IMR-90 (cell line): Measurements from ENCODE around the gene HIVEP3. TPM values are rescaled to one million over a fixed set of nuclear protein-coding genes. Genes with fewer than 3 reads are reported as not detected.

Experiments
- ATAC-seq: fragments of 200-7000 bp; cut with Tn5 transposase; 2 replicates; pipeline ENCODE4 v1.9.1; 2020; ENCODE audit warnings: low read depth, mild to moderate bottlenecking, moderate library complexity
- BruUV-seq: library from RNA; stranded (reverse); fragments of 400-500 nt; replicated peaks from 2 replicates; lab custom pipeline; 2021; lab: Mats Ljungman, UMichigan
- CTCF ChIA-PET: fragments of 300-600 bp; formaldehyde crosslinking; extraction: SDS; loops from one replicate; lab custom pipeline; 2021; ENCODE audit warnings: antibody characterized with exemption; lab: Yijun Ruan, JAX
- POLR2A ChIA-PET: fragments of 300-600 bp; sonication (Branson Sonifier 250); formaldehyde crosslinking; loops from one replicate; lab custom pipeline; 2022; ENCODE audit warnings: antibody characterized with exemption; ENCODE audit not compliant: unreplicated experiment; lab: Charles Lee
- DNase-seq: peaks from one replicate; pipeline ENCODE4 v3.0.0; 2013
- H2AFZ ChIP-seq: replicated peaks from 2 replicates; pipeline ENCODE3; 2013; ENCODE audit warnings: low read length, mild to moderate bottlenecking; ENCODE audit not compliant: poor library complexity
- H2AK5ac ChIP-seq: 2 replicates; pipeline ENCODE4 v1.6.1; 2013; ENCODE audit warnings: low read depth, low read length, inconsistent platforms
- H2AK9ac ChIP-seq: replicated peaks from 2 replicates; pipeline ENCODE3; 2013; ENCODE audit warnings: mild to moderate bottlenecking, low read depth, low read length, moderate library complexity; ENCODE audit not compliant: poor library complexity
- H2BK120ac ChIP-seq: 2 replicates; pipeline ENCODE4 v1.6.1; 2013; ENCODE audit warnings: low read depth, low read length, inconsistent platforms
- H2BK15ac ChIP-seq: 3 replicates; pipeline ENCODE4 v1.6.1; 2013; ENCODE audit warnings: low read depth, low read length, inconsistent platforms
- H2BK20ac ChIP-seq: 2 replicates; pipeline ENCODE4 v1.6.1; 2013; ENCODE audit warnings: low read depth, mild to moderate bottlenecking, inconsistent platforms, low read length, moderate library complexity
- H2BK5ac ChIP-seq: 2 replicates; pipeline ENCODE4 v1.6.1; 2013; ENCODE audit warnings: mild to moderate bottlenecking, low read depth, low read length, inconsistent platforms; ENCODE audit not compliant: poor library complexity, severe bottlenecking
- H3K14ac ChIP-seq: replicated peaks from 2 replicates; pipeline ENCODE4 v1.6.1; 2013; ENCODE audit warnings: low read depth, low read length, inconsistent platforms
- H3K18ac ChIP-seq: 2 replicates; pipeline ENCODE4 v1.6.1; 2013; ENCODE audit warnings: low read depth, low read length, control low read depth
- H3K23ac ChIP-seq: 2 replicates; pipeline ENCODE4 v1.6.1; 2013; ENCODE audit warnings: low read depth, low read length, inconsistent platforms
- H3K27ac ChIP-seq: 2 replicates; pipeline ENCODE4 v1.5.1; 2013; ENCODE audit warnings: mild to moderate bottlenecking, control low read depth, low read length; ENCODE audit not compliant: insufficient read depth
- H3K27me3 ChIP-seq: 2 replicates; pipeline ENCODE4 v1.6.1; 2013; ENCODE audit warnings: low read length; ENCODE audit not compliant: control insufficient read depth, insufficient read depth
- H3K36me3 ChIP-seq: 2 replicates; pipeline ENCODE4 v1.6.1; 2013; ENCODE audit warnings: low read length, mixed read lengths; ENCODE audit not compliant: control insufficient read depth, insufficient read depth
- H3K4ac ChIP-seq: 2 replicates; pipeline ENCODE4 v1.6.1; 2013; ENCODE audit warnings: low read depth, low read length, inconsistent platforms
- H3K4me1 ChIP-seq: 2 replicates; pipeline ENCODE4 v1.6.1; 2013; ENCODE audit warnings: low read length, mixed read lengths; ENCODE audit not compliant: control insufficient read depth, insufficient read depth
- H3K4me2 ChIP-seq: 2 replicates; pipeline ENCODE4 v1.6.1; 2013; ENCODE audit warnings: low read depth, mild to moderate bottlenecking, control low read depth, low read length, moderate library complexity
- H3K4me3 ChIP-seq: 2 replicates; pipeline ENCODE4 v1.5.1; 2013; ENCODE audit warnings: low read depth, mild to moderate bottlenecking, control low read depth, low read length, moderate library complexity; ENCODE audit not compliant: insufficient read depth
- H3K56ac ChIP-seq: 2 replicates; pipeline ENCODE4 v1.6.1; 2013; ENCODE audit warnings: low read length, inconsistent platforms; ENCODE audit not compliant: insufficient read depth; ENCODE audit errors: extremely low read depth
- H3K79me1 ChIP-seq, 2 experiments: 2 replicates each; pipeline ENCODE4 v1.6.1; 2013; ENCODE audit warnings: low read length in 2 of 2, inconsistent platforms in 1 of 2, low read depth in 1 of 2
- H3K9ac ChIP-seq: 2 replicates; pipeline ENCODE4 v1.6.1; 2013; ENCODE audit warnings: low read depth, low read length, control low read depth
- H3K9me1 ChIP-seq: 2 replicates; pipeline ENCODE4 v1.6.1; 2013; ENCODE audit warnings: low read length, inconsistent platforms; ENCODE audit not compliant: insufficient read depth
- H3K9me3 ChIP-seq: 2 replicates; pipeline ENCODE4 v1.6.1; 2013; ENCODE audit warnings: low read length; ENCODE audit not compliant: control insufficient read depth, insufficient read depth
- H4K20me1 ChIP-seq: 2 replicates; pipeline ENCODE4 v1.6.1; 2013; ENCODE audit warnings: low read length, inconsistent platforms; ENCODE audit not compliant: insufficient read depth
- H4K5ac ChIP-seq: 2 replicates; pipeline ENCODE4 v1.6.1; 2013; ENCODE audit warnings: mild to moderate bottlenecking, low read depth, low read length, control low read depth
- H4K8ac ChIP-seq, 2 experiments: 2 replicates each; pipeline ENCODE4 v1.6.1; 2013; ENCODE audit warnings: low read depth in 2 of 2, low read length in 2 of 2, control low read depth in 1 of 2, inconsistent platforms in 1 of 2
- H4K91ac ChIP-seq: 2 replicates; pipeline ENCODE4 v1.6.1; 2013; ENCODE audit warnings: low read depth, low read length, inconsistent platforms; ENCODE audit not compliant: insufficient read depth
- BHLHE40 ChIP-seq: fragments of 150-350 bp; IDR thresholded peaks from 2 replicates; pipeline ENCODE4 v1.6.1; 2016; ENCODE audit warnings: mild to moderate bottlenecking, low read depth, low read length
- CHD1 ChIP-seq: IDR thresholded peaks from 2 replicates; pipeline ENCODE4 v1.6.1; 2012; ENCODE audit warnings: low read depth, low read length, improper control_type of control experiment
- CTCF ChIP-seq: conservative IDR thresholded peaks from 2 replicates; pipeline ENCODE4 v1.5.1; 2012; ENCODE audit warnings: mild to moderate bottlenecking, low read depth, low read length, improper control_type of control experiment
- ELK1 ChIP-seq: fragments of 150-350 bp; IDR thresholded peaks from 2 replicates; pipeline ENCODE4 v1.6.1; 2016; ENCODE audit warnings: low read depth, mild to moderate bottlenecking, low read length, moderate library complexity, borderline replicate concordance
- MAZ ChIP-seq: IDR thresholded peaks from 2 replicates; pipeline ENCODE4 v1.6.1; 2012; ENCODE audit warnings: low read depth, mild to moderate bottlenecking, low read length, improper control_type of control experiment, moderate library complexity, borderline replicate concordance
- MXI1 ChIP-seq: IDR thresholded peaks from 2 replicates; pipeline ENCODE4 v1.6.1; 2012; ENCODE audit warnings: low read depth, mild to moderate bottlenecking, low read length, moderate library complexity, borderline replicate concordance
- POLR2A ChIP-seq: IDR thresholded peaks from 2 replicates; pipeline ENCODE4 v1.6.1; 2012; ENCODE audit warnings: mild to moderate bottlenecking, low read depth, low read length
- RCOR1 ChIP-seq: IDR thresholded peaks from 2 replicates; pipeline ENCODE4 v1.6.1; 2012; ENCODE audit warnings: mild to moderate bottlenecking, low read length, improper control_type of control experiment; ENCODE audit not compliant: insufficient replicate concordance
- RFX5 ChIP-seq: IDR thresholded peaks from 2 replicates; pipeline ENCODE4 v1.8.0; 2012; ENCODE audit warnings: low read depth, mild to moderate bottlenecking, low read length, moderate library complexity
- WGBS, 2 experiments: methylation state at CpG; one replicate each; pipeline versions ENCODE4 v1.1.5 to v1.1.7; 2013; ENCODE audit warnings: missing lambda C conversion rate in 2 of 2; ENCODE audit not compliant: insufficient read length in 1 of 2; ENCODE audit errors: extremely low coverage in 2 of 2; 5-methylcytosine and 5-hydroxymethylcytosine counted together
- dilution Hi-C: fragments of 300-500 bp; cut with HindIII; formaldehyde crosslinking; loops from one replicate; pipeline ENCODE4 v1.14.3; 2018; ENCODE audit warnings: low sequenced_read_pairs; ENCODE audit not compliant: unreplicated experiment
- in situ Hi-C: fragments of 300-500 bp; cut with MboI; formaldehyde crosslinking; loops from 3 replicates; pipeline ENCODE4 v1.14.3; 2019; ENCODE audit warnings: low sequenced_read_pairs, inconsistent platforms, mixed read lengths
- intact Hi-C: fragments of 100-400 bp; cut with micrococcal nuclease; formaldehyde crosslinking; loops from 2 replicates; pipeline ENCODE4 v1.10.0; 2022
- polyA plus RNA-seq, 3 experiments: library from polyadenylated mRNA; depleted of rRNA; stranded (reverse); fragments of >200 nt; gene quantifications; 2 replicates each; pipeline ENCODE4 v1.2.3, GENCODE V29; 2012; ENCODE audit warnings: low replicate concordance in 1 of 3
- total RNA-seq: library from RNA; depleted of rRNA; stranded (reverse); fragments of >200 nt; gene quantifications from 2 replicates; pipeline ENCODE4 v1.2.3, GENCODE V29; 2012

The HIVEP3 gene
- total and polyA plus RNA-seq, 2 of the 4 experiments (the other 2 are of a cell fraction): 1.4 to 4.0 TPM

GRCh38 chr1:41716188-41717130, 202.3 kb downstream of the HIVEP3 start:
- Histone ChIP-seq H3K9me3 (no peaks in the 10 kb centered on the region), H3K79me1 (no peaks in the 10 kb centered on the region), H3K9me1 (peaks cover 5% of the 10 kb centered on the region; the same call in 1 of the 2 replicates), H3K56ac (no peak overlapping the region), H3K4me3 (no peak overlapping the region), H3K27me3 (no peaks in the 10 kb centered on the region), H2AK5ac (peak overlapping the region; percentile 51), H4K5ac (no peak overlapping the region), H2BK120ac (peak overlapping the region; percentile 18; the same call in 1 of the 2 replicates), H3K23ac (no peak overlapping the region), H3K18ac (no peak overlapping the region), H4K20me1 (no peaks in the 10 kb centered on the region), H3K14ac (0 out of 2 replicates have a peak overlapping the region, but pooled peaks have one; percentile 23), H2AFZ (peak overlapping the region; percentile 34), H4K91ac (peak overlapping the region; percentile 29), H2BK5ac (no peak overlapping the region), H3K4me1 (peaks cover 20% of the 10 kb centered on the region), H3K27ac (no peak overlapping the region), H2BK15ac (no peak overlapping the region), H4K8ac (no peak overlapping the region), H3K9ac (no peak overlapping the region), H3K36me3 (no peaks in the 10 kb centered on the region), H2AK9ac (no peak overlapping the region), H2BK20ac (peak overlapping the region; percentile 29; the same call in 1 of the 2 replicates), H3K4me2 (no peak overlapping the region), H3K4ac (peak overlapping the region; percentile 40; the same call in 1 of the 2 replicates)
- POLR2A ChIA-PET: no interaction called here
- 80% methylated on average over 1 of the region's 12 CpGs; no CpG with 5 or more reads in 1 of the 2 experiments for WGBS, 2 experiments
- intact Hi-C loops (no loop called here), in situ Hi-C loops (no loop called here), dilution Hi-C loops (no loop called here)
- no TSS peak for BruUV-seq
- ATAC-seq (no peak), DNase-seq (no peak)
- no peak for TF ChIP-seq CTCF
- TF ChIP-seq RCOR1: no peak
- no peak for TF ChIP-seq RFX5
- no peak for TF ChIP-seq CHD1
- TF ChIP-seq POLR2A: no peak
- TF ChIP-seq MAZ: no peak
- TF ChIP-seq ELK1: no peak
- no peak for TF ChIP-seq MXI1
- no peak for TF ChIP-seq BHLHE40
- CTCF ChIA-PET: no interaction called here
